Glomerular endothelial cell (primary cell): Measurements from ENCODE around the gene IKZF3. TPM values are rescaled to one million over a fixed set of nuclear protein-coding genes. Genes with fewer than 3 reads are reported as not detected.
"Not testable (repeated sequence)": the region's sequence is repeated elsewhere in the genome, so short reads cannot be mapped to it uniquely, and the experiment has no call there.

Experiments used
- DNase-seq: peaks from one replicate; pipeline ENCODE4 v3.0.0-alpha.2; 2011; ENCODE audit warnings: low read depth, low spot score; ENCODE audit errors: extremely low read depth
- total RNA-seq: library from RNA; depleted of rRNA; stranded (reverse); fragments of >200 nt; gene quantifications from 2 replicates; pipeline ENCODE4 v1.2.3, GENCODE V29; 2015

Gene IKZF3
- total RNA-seq, 1 donor from 2014 or later: not detected

GRCh38 chr17:39782481-39782880 lies 81.6 kb downstream of the IKZF3 start:
- DNase-seq: no peak

GRCh38 chr17:39781861-39782213 lies 82.3 kb downstream of the IKZF3 start:
- no peak for DNase-seq

- no peak for DNase-seq
Measured at GRCh38 chr17:39781031-39781860, 82.9 kb downstream of the IKZF3 start.

- no peak for DNase-seq
Measured at GRCh38 chr17:39777534-39778365, 86.4 kb downstream of the IKZF3 start.

GRCh38 chr17:39776252-39776651 lies 87.9 kb downstream of the IKZF3 start:
- no peak for DNase-seq

- no peak for DNase-seq
Measured at GRCh38 chr17:39775031-39775430, 89.1 kb downstream of the IKZF3 start.

- no peak for DNase-seq
Measured at GRCh38 chr17:39774047-39774446, 90.1 kb downstream of the IKZF3 start.

- DNase-seq: no peak
Measured at GRCh38 chr17:39772987-39773934, 90.9 kb downstream of the IKZF3 start.

- DNase-seq: no peak
Measured at GRCh38 chr17:39772415-39772814, 91.7 kb downstream of the IKZF3 start.

GRCh38 chr17:39769974-39770587 lies 94.0 kb downstream of the IKZF3 start:
- DNase-seq: no peak

GRCh38 chr17:39767147-39767546 lies 97.0 kb downstream of the IKZF3 start:
- no peak for DNase-seq

- DNase-seq: no peak
Measured at GRCh38 chr17:39765766-39766165, 98.3 kb downstream of the IKZF3 start.

GRCh38 chr17:39765175-39765574 lies 98.9 kb downstream of the IKZF3 start:
- DNase-seq: no peak

GRCh38 chr17:39764171-39764570 lies 99.9 kb downstream of the IKZF3 start:
- not testable (repeated sequence) for DNase-seq

- no peak for DNase-seq
Measured at GRCh38 chr17:39763051-39763820, 100.9 kb downstream of the IKZF3 start.

GRCh38 chr17:39761861-39762496 lies 102.1 kb downstream of the IKZF3 start:
- DNase-seq: no peak

- DNase-seq: no peak
Measured at GRCh38 chr17:39759204-39759603, 104.9 kb downstream of the IKZF3 start.

GRCh38 chr17:39757931-39758873 lies 105.9 kb downstream of the IKZF3 start:
- no peak for DNase-seq
